Uterus (tissue), 2 donors: ENCODE measurements around the gene PRKX.
"Not testable (repeated sequence)": the region's sequence is repeated elsewhere in the genome, so short reads cannot be mapped to it uniquely, and the experiment has no call there.

Source experiments
- CTCF ChIP-seq, 4 experiments: fragments of 200-600 bp in 2 of 4; fragments of 450-650 bp in 2 of 4; sonication (generic) in 2 of 4; IDR thresholded peaks; one replicate each; pipeline ENCODE4 v1.5.1; 2016 to 2019; ENCODE audit warnings: antibody characterized with exemption in 4 of 4, mild to moderate bottlenecking in 2 of 4, moderate library complexity in 1 of 4
- POLR2A ChIP-seq, 2 donors: fragments of 450-650 bp; IDR thresholded peaks; one replicate each; pipeline ENCODE4 v1.6.1; 2016; ENCODE audit warnings: antibody characterized with exemption in 2 of 2, mild to moderate bottlenecking in 1 of 2, moderate library complexity in 1 of 2

- not testable (repeated sequence) for TF ChIP-seq CTCF, POLR2A (IDR thresholded peaks at IDR 0.05)
Observed at GRCh38 chrX:3736536-3736935, 23.1 kb upstream of the PRKX start.
